ENCODE data around the gene MMP19.

DNA sequence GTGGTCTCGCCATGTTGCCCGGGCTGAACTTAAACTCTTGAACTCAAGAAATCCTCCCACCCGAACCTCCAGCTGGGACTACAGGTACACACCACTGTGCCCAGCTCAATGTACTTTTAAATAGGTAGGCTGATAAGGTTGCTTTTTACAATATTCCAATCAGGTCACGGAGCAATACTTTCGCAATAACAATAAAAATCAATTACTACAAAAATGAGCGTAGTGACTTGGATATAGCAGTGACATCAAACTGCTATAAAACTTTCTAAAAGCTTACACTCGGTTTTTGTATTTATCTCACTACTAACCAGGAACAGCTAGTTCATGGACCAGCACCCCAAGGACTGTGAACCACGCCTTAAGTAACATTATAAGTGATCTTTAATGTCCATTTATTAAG is 35.8 kb downstream of the MMP19 start:
- TF ChIP-seq GATA2 (IDR thresholded peaks at IDR 0.05; ENCODE audit: low read depth, low read length) (no peak), GATA3 (IDR thresholded peaks at IDR 0.05; ENCODE audit: low read depth, low read length) (no peak)
